NT2/D1 (cell line): Measurements from ENCODE around the gene TYRO3.
A peak's percentile ranks its signal among the peaks of the same experiment; 100 is the strongest.

Source experiments
- DNase-seq: peaks from one replicate; pipeline ENCODE4 v3.0.0-alpha.2; 2011; ENCODE audit warnings: low read depth, low spot score
- H3K27me3 ChIP-seq: 2 replicates; pipeline ENCODE4 v1.6.0; 2011; ENCODE audit warnings: mild to moderate bottlenecking; ENCODE audit not compliant: insufficient read length, insufficient read depth
- H3K36me3 ChIP-seq: 2 replicates; pipeline ENCODE4 v1.6.1; 2011; ENCODE audit warnings: mild to moderate bottlenecking, low read length, mixed read lengths; ENCODE audit not compliant: insufficient read depth, insufficient read length
- H3K4me1 ChIP-seq: 2 replicates; pipeline ENCODE4 v1.5.1; 2011; ENCODE audit not compliant: insufficient read depth, insufficient read length
- H3K4me3 ChIP-seq: 2 replicates; pipeline ENCODE4 v1.5.1; 2011; ENCODE audit warnings: low read depth; ENCODE audit not compliant: insufficient read length
- H3K9ac ChIP-seq: 2 replicates; pipeline ENCODE4 v1.6.0; 2011; ENCODE audit warnings: low read depth; ENCODE audit not compliant: insufficient read length
- H3K9me3 ChIP-seq: 2 replicates; pipeline ENCODE4 v1.5.1; 2011; ENCODE audit warnings: mild to moderate bottlenecking, low read length; ENCODE audit not compliant: insufficient read depth
- SUZ12 ChIP-seq: IDR thresholded peaks from 2 replicates; pipeline ENCODE4 v1.6.1; 2011; ENCODE audit not compliant: insufficient read length, insufficient read depth; ENCODE audit errors: extremely low read depth
- YY1 ChIP-seq: IDR thresholded peaks from 2 replicates; pipeline ENCODE4 v1.6.1; 2011; ENCODE audit not compliant: insufficient read length, insufficient read depth
- ZNF274 ChIP-seq: IDR thresholded peaks from 2 replicates; pipeline ENCODE4 v1.6.1; 2011; ENCODE audit warnings: mild to moderate bottlenecking, low read depth, low read length

Gene TYRO3

GRCh38 chr15:41605566-41605965, 46.6 kb downstream of the TYRO3 start:
- TF ChIP-seq YY1 (no peak), ZNF274 (no peak), SUZ12 (no peak)
- no peaks in the 10 kb centered on the region for H3K4me1 ChIP-seq
- no peaks in the 10 kb centered on the region for H3K27me3 ChIP-seq
- no peak overlapping the region for H3K4me3 ChIP-seq
- peaks cover 5% of the 10 kb centered on the region; the same call in 1 of the 2 replicates for H3K9me3 ChIP-seq
- H3K36me3 ChIP-seq: no peaks in the 10 kb centered on the region
- DNase-seq: no peak
- H3K9ac ChIP-seq: no peak overlapping the region

DNA sequence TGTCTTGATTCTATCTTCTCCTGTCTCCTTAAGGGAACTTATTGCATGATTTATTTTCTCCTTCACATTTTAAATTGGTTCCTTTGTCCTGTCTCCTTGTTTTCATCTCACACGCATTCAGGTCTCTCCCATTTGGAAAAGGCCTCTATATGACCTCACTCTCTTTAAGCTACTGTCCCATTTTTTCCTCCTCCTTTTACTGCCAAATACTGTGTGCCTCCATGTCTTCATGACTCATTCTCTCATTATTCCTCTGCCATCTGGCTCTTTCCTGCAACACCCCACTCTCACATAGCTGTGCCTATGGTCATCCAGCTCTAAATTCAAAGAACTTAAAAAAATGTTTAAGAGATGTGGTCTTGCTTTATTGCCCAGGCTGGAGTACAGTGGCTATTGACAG, 48.0 kb downstream of the TYRO3 start:
- no peaks in the 10 kb centered on the region for H3K4me1 ChIP-seq
- no peaks in the 10 kb centered on the region for H3K27me3 ChIP-seq
- no peak overlapping the region for H3K9ac ChIP-seq
- no peak for DNase-seq
- H3K9me3 ChIP-seq: no peaks in the 10 kb centered on the region
- TF ChIP-seq SUZ12 (no peak), ZNF274 (no peak), YY1 (no peak)
- no peaks in the 10 kb centered on the region for H3K36me3 ChIP-seq
- H3K4me3 ChIP-seq: no peak overlapping the region

DNA sequence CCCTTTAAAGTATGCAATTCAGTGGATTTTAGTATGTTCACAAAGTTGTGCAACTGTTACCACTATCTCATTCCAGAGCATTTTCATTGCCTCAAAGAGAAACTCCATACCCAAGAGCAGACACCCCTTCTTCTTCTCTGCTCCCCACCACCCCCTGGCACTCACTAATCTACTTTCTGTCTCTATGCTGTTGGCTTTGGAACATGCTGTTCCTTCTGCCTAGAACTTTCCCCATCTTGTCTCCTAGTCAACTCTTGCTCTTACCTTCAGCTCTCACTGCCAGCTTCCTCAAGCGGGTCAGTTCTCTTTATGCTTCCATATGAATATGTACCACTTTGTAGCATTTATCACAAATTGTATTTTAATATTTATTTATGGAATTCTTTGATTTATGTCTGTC, 50.1 kb downstream of the TYRO3 start:
- H3K4me1 ChIP-seq: no peaks in the 10 kb centered on the region
- no peak overlapping the region for H3K9ac ChIP-seq
- no peak for TF ChIP-seq YY1
- no peak for TF ChIP-seq SUZ12
- no peaks in the 10 kb centered on the region for H3K9me3 ChIP-seq
- H3K36me3 ChIP-seq: no peaks in the 10 kb centered on the region
- H3K27me3 ChIP-seq: no peaks in the 10 kb centered on the region
- H3K4me3 ChIP-seq: no peak overlapping the region
- no peak for DNase-seq

- H3K9ac ChIP-seq: no peak overlapping the region
- no peaks in the 10 kb centered on the region for H3K36me3 ChIP-seq
- H3K4me1 ChIP-seq: no peaks in the 10 kb centered on the region
- no peaks in the 10 kb centered on the region for H3K27me3 ChIP-seq
- no peak overlapping the region for H3K4me3 ChIP-seq
- TF ChIP-seq ZNF274 (no peak), SUZ12 (no peak), YY1 (no peak)
- no peak for DNase-seq
- no peaks in the 10 kb centered on the region for H3K9me3 ChIP-seq
Observed at GRCh38 chr15:41610048-41610447, 51.0 kb downstream of the TYRO3 start.

DNA sequence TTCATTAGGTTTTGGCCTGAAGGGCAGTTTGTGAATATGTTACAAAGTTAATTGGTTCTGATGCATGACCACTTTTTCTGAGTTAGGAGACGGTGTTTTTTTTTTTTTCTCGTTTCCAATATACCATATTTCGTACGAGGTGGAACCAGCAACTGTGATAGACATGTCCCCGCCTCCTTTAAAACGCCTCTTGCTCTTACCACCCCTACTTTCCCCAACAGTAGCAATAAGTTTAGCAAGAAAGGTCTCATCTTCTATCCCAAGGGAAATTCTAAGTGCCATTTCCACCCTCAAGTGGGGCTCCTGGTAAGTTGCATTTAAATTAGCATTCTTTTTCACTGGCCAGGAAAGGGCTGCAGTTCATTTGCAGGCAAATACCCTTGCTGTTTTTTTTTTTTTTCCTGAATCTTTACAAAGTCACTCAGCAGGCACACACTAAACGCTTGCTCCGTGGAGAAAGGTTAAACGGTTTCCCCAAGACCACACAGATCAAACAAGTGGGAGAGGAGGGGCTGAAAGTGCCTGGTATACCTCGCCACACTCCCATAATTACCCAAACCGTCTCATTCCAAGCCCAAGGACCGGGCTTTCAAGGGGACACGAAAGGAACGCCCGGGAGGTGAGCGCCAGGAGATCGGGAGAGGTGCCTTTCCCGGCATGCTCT, 61.7 kb downstream of the TYRO3 start:
- TF ChIP-seq SUZ12 (no peak), YY1 (no peak), ZNF274 (no peak)

DNA sequence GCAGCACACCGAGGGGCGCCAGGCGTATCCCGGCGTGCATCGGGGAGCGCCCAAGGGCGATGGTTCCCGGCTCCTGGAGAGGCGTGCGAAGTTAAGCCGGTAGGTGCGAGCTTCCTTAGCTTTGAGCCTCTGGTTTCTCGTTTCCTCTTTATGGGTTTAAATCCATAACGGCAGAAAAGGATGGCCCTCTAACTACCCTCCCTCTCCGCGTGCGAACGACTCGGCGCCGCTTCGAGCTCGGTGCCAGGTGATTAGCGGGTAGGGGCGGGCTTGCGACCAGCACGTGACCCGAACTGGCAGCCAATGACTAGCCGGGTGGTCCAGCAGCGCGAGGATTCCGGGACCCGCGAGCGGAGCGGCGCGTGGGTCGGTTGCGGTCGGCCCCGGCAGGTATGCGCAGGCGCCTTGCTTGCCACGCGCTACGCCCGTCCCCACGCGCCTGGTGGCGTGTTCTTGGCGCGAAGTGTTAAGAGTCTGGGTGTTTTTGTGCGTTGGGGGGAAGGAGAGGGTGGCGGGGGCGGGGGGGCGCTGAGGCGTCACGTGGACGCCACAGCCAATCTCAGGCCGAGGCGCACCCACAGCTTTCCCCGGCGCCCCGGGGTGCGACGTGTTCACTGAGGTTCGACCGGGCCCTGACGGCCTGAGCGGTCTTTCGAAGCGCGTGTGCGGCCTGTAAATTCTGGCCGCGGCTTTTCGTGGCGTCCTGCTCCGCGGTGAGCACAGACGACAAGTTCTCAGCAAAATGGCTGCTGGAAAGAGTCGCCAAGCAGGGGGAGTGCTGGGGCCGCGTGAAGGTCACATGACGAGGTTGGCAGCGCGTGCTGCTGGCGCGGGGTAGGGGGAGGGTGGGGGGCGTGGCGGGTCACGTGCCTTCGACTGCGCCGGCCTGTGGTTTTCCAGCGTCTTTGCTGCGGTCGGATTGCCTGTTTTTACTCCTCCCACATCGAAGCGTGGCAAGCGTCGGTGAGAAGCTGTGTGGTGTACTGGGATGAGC, 62.5 kb downstream of the TYRO3 start:
- H3K4me3 ChIP-seq: peak overlapping the region; percentile 62
- H3K36me3 ChIP-seq: no peaks in the 10 kb centered on the region
- no peaks in the 10 kb centered on the region for H3K27me3 ChIP-seq
- DNase-seq: peak; percentile 74
- peak overlapping the region; percentile 71 for H3K9ac ChIP-seq
- H3K9me3 ChIP-seq: peaks cover 21% of the 10 kb centered on the region
- no peaks in the 10 kb centered on the region for H3K4me1 ChIP-seq
- TF ChIP-seq ZNF274 (no peak), YY1 (peak; percentile 38)

More for the DNA sequence above, 61.7 kb downstream of the TYRO3 start:
- Histone ChIP-seq H3K4me3 (peak overlapping the region; percentile 62), H3K27me3 (no peaks in the 10 kb centered on the region), H3K4me1 (no peaks in the 10 kb centered on the region), H3K9me3 (peaks cover 21% of the 10 kb centered on the region), H3K36me3 (no peaks in the 10 kb centered on the region), H3K9ac (peak overlapping the region; percentile 71)
- peak; percentile 25 for DNase-seq

DNA sequence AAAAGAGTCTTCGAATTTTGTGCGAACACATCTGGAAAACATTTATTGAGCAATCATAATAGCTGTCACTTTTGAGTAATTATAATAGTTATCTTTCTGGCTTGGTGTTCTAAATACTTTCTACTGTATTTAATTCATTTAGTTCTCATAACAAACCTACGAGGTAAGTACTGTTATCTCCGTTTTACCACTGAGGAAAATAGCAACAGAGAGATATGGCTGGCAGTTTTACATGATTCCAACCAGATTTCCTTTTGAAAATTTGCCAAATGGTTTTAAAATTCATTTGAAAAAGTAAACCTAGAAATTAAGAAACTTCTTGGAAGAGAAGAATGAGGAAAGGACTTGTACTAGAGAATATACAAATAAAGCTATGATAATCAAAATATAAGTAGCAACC, 63.9 kb downstream of the TYRO3 start:
- no peaks in the 10 kb centered on the region for H3K36me3 ChIP-seq
- H3K4me1 ChIP-seq: no peaks in the 10 kb centered on the region
- DNase-seq: no peak
- H3K9ac ChIP-seq: no peak overlapping the region
- no peak overlapping the region for H3K4me3 ChIP-seq
- H3K27me3 ChIP-seq: no peaks in the 10 kb centered on the region
- peaks cover 10% of the 10 kb centered on the region for H3K9me3 ChIP-seq
- no peak for TF ChIP-seq SUZ12
- no peak for TF ChIP-seq YY1
- TF ChIP-seq ZNF274: no peak
